LNCaP clone FGC (cell line): Measurements from ENCODE around the gene MAST4.

Experiments used
- DNase-seq: peaks from one replicate; pipeline ENCODE4 v3.0.0-alpha.2; 2011; ENCODE audit warnings: low read depth
- H3K4me3 ChIP-seq: 2 replicates; pipeline ENCODE4 v1.5.1; 2011; ENCODE audit warnings: mild to moderate bottlenecking, low read depth, low read length, control low read depth
- TF ChIP-seq, protein P1 (sequence below): IDR thresholded peaks from 2 replicates; pipeline ENCODE4 v1.5.1; 2012; ENCODE audit warnings: mild to moderate bottlenecking; ENCODE audit not compliant: control insufficient read depth, insufficient read depth; ENCODE audit errors: extremely low read depth

The MAST4 gene

DNA sequence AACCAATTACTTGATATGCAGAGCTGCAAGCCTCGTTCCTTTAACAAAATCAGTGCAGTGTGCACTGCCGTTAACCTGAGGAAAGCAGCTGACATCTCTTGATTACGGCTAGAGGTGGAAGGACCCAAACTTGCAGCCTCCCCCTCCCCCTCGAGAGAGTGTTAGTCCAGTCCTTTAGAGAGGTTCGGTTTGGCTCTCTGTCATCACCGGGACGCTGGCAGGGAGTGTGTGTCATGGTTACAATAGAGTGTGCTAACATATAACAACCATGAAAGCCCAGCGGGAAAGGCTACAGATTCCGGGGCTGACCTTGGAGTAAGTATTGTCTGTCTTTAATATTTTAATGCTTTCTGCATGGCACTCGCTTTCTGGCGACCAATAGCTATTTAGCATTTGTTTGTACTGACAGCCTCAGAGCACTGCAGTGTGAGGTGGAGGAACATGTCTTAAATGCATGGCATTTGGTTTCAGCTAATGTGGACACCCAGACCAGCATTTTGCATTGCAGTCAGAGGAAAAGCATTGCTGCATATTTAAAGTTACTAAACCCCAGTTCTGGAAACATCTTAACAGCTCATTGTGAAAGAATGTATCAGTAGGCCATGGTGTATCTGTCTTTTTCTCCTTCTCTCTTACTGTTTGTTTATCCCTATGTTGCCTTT lies 362.9 kb downstream of the MAST4 start:
- no peak overlapping the region for H3K4me3 ChIP-seq
- TF ChIP-seq, protein P1, sequence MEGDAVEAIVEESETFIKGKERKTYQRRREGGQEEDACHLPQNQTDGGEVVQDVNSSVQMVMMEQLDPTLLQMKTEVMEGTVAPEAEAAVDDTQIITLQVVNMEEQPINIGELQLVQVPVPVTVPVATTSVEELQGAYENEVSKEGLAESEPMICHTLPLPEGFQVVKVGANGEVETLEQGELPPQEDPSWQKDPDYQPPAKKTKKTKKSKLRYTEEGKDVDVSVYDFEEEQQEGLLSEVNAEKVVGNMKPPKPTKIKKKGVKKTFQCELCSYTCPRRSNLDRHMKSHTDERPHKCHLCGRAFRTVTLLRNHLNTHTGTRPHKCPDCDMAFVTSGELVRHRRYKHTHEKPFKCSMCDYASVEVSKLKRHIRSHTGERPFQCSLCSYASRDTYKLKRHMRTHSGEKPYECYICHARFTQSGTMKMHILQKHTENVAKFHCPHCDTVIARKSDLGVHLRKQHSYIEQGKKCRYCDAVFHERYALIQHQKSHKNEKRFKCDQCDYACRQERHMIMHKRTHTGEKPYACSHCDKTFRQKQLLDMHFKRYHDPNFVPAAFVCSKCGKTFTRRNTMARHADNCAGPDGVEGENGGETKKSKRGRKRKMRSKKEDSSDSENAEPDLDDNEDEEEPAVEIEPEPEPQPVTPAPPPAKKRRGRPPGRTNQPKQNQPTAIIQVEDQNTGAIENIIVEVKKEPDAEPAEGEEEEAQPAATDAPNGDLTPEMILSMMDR, result no peak
- DNase-seq, result no peak

DNA sequence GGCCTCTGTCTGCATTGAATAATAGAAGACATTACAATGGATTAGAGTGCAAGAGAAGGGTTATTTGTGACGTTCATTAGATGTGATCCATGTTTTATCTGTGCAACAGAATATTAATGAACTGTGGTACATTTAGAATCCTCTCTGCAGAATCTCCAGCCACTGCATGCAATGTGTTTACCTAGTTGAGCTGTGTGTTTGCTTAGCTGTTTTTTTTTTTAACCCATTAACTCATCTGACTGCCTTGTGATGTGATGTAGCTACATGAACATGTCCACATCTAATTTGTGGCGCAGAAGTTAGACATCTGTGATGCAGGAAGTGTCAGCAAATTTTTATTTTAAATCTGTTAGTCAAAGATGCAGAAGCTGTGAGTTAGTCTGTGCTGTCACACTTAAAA lies 363.5 kb downstream of the MAST4 start:
- H3K4me3 ChIP-seq, result no peak overlapping the region
- DNase-seq, result no peak
- TF ChIP-seq, protein P1, result no peak

DNA sequence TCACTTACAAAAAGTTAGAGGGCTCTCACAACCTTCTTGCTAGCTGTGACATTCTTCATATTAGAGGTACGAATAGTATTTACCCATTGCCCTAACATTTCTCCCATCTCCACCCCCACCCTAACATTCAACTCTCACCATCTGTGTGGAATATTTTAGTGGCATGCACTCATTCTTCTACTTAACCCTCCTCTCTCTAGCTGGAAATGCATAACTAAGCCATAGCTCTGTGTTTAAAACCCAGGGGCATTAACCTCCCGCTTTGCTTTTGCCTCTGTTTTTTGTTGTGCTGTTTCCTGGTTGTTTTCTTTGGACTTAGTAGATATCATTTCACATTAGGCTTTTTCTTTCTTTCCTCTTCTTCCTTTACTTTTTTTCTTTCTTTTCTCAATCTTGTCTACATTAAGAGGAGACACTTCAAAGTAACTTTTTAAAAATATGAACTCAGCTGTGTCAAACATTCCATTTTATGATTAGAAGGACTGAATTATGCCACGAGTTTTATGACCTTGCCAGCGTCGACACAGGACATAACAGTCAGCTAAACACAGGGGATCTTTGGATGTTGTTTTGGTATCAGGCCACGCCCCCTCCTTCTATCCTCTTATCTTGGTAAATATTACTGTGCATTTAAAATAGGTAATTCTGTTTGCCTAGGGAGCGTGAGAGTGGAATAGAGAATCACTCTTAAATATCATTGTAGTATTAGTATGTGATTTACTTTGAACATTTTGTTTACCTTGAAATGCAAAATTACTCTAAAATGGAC lies 364.4 kb downstream of the MAST4 start:
- TF ChIP-seq, protein P1, result no peak
- H3K4me3 ChIP-seq, result no peak overlapping the region
- DNase-seq, result no peak

DNA sequence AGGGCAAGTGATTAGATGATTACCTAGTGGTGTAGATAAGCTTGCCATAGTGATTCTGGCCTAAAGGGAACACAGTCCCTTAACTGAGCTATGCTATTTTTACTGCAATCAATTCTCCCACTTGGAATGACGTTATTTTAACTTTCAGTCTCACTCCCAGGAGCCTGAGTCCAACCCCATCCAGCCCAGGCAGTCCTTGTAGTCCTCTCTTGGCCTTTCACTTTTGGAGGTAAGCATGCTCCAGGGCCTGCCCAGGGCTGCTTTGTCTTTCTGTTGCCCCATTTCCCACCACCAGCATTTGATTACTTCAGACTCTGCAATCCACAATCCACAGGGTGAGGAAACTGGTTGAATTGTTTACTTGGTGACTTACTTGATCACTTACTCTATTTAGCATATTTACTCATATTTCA lies 367.4 kb downstream of the MAST4 start:
- no peak overlapping the region for H3K4me3 ChIP-seq
- TF ChIP-seq, protein P1, result no peak
- DNase-seq, result no peak

DNA sequence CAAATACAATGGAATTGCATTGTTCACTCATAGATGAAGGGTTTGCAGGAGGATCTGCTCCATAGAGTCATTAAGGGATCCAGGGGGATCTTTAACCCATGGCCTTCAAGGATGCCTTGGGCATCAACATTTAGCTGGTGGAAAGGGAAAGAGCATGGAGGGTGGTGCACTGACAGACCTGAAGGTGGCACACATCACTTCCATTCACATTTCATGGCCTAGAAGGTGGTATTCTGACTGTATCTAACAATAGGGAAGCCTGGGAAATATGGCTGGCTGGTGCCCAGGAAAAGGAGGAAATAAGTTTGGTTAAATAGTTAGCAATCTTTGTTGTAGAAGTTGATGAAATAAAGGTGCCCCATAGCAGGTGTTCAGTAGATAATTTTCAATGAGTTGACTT lies 370.2 kb downstream of the MAST4 start:
- H3K4me3 ChIP-seq, result no peak overlapping the region
- no peak for DNase-seq
- TF ChIP-seq, protein P1, result no peak

DNA sequence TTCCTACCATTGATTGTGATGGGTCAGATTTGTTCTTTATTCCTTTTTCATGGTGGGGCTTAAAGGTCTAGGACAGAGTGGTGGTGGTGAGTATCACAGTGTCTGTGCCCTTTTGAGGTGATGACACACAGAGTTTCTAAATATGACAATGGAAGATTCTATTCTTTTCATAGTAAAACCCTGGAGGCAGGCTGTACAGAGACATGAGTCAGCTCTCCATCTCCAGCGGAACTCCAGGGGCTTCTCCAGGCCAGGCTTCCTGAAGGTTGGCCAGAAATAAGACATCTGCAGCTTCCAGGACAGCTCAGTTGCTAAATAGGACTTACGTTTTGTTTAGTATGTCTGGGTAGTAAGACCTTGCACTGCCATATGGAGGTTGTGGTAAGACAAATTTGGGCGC lies 370.9 kb downstream of the MAST4 start:
- H3K4me3 ChIP-seq, result no peak overlapping the region
- TF ChIP-seq, protein P1, result no peak
- no peak for DNase-seq
